Activated CD4-positive, CD25-positive, alpha-beta regulatory T cell treated with anti-CD3 and anti-CD28 coated beads, Interleukin-2, amount 50 U/mL, for 24 hours (primary cell): ENCODE data around the gene GSE1.

Experiments used
- ATAC-seq, 2 donors: fragments of 150-1000 bp; cut with Tn5 transposase; one replicate each; pipeline ENCODE4 v1.10.0; 2021; ENCODE audit warnings: mild to moderate bottlenecking in 1 of 2, moderate library complexity in 1 of 2

GSE1 gene

DNA sequence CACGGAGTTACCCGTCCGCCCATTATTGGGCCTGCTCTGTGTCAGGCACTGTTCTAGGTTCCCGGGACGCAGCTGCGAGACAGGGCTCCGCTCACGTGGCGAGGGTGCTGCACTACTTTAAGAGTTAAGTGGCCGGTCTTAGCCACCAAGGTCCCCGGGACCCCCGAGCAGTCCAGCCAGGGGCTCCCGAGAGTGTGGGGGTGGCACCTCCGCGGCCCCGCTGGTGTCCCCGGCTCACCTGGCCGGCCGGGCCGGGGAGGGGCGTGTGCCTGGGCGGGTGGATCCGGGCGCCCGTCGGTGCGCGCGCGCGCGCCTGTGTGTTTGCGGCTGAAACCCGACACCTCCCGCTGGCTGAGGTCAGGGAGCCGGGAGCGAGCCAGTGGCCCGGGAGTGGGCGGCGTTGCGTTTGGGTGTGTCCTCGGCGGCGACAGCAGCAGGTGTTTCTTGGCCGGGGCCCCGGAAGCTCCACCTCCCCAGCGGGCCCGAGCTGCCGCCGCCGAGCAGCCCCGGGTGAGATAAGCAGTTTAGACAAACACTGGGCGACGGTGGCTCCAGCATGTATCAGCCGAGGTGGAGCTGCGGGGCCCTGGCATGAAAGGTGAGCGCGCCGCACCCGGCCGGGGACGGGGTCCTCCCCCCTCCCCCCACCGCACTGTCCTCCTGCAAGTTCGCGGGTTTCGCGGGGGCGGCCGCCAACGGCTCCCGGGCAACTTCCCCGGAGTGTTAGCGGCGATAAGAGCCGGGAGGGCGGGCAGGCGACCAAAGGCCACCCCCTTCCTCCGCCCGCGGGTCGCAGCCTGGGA, at the start of gene GSE1:
TSS of gene GSE1 (plus strand) at position 522 of the 803 bp plus-strand sequence. CDS start at position 592, 70 bp downstream.
- peak in 1 of 2 donors; percentile 12 for ATAC-seq

DNA sequence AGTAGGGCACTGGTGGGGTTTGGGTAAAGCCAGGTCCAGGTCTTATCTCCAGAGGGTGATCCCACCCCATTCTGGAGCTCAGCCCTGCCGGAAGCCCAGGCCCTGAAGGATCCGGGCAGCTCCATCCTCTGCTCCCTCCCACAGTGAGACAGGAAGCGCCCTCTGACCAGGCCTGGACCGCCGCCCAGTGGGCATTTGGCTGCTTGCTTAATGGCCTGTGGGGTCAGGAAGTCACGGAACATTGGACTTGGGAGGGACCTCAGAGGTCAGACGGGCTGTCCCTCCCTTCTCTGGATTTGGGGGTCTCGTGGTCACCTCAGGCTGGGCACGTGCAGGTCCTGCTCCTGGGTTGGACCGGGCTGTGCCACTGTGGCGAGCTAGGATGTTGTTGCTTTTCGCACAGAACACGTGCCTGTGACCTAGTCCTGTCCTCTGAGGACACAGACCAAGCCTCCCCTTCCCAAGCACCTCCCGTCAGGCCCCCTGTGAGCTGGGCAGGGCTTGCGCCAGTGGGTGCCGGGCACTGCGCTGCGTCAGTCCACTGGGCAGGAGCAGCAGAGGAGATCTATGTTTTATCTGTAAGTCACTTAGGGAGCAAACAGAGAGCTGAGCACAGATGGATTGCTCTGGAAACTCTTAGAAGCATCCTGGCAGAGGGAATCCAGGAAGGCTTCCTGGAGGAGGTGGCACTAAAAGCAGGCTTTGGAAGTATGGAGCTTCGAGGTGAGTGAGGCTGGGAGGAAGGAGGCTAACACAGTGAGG, 49.4 kb upstream of the GSE1 start:
- ATAC-seq = no peak

DNA sequence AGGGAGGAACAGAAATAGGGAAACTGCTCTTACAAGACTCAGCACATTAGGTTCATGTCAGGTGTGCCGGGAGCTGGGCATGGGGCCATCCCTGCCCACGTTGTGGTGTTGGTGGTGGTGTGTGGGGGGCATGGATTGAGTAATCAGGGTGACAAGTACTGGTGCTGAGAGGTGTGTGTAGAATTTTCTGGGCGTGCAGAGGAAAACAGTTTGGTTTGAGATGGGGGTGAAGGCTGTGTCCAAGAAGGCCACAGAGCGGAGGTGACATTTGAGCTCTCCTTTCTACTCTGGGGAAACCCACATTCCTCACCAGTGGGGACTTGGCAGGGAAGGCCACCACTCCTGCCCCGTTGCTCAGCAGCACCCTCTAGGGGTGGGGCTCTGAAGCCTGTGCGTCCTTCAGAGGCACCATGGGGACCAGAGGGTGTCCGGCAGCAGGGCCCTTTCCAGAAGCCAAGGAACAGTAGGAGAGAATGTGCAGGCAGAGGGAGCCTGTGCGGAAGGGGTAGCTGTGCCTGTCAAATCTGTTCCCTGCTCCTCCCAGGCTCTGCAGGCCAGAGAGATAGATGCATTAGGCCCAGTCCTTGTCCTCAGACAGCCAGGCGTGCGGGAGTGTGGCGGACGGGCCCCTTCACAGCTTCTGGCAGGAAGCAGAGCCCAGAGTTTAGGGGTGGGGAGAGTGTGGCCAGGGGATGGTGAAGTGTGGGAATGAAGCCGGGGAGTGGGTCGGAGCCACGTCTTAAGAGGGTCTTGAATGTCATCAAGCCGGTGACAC, 48.7 kb upstream of the GSE1 start:
- peak; percentile 35 to 51 for ATAC-seq

DNA sequence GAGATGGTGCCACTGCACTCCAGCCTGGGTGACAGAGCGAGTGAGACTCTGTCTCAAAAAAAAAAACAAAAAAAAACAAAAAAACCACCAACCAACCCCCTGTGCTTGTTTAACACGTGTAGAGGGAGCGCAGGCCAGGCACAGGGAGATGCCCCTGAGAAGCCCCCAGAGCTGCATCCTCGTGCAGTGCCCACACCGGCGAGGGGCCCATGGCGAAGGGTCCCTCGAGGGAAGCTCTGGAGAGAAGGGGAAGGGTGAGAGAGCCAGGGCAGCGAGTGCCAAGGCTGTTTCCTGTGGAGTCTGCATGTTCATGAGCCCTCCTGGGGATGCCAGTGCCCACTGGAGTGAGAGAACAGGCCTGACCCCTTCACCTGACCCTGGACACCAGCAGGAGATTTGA, 47.8 kb upstream of the GSE1 start:
- no peak for ATAC-seq

DNA sequence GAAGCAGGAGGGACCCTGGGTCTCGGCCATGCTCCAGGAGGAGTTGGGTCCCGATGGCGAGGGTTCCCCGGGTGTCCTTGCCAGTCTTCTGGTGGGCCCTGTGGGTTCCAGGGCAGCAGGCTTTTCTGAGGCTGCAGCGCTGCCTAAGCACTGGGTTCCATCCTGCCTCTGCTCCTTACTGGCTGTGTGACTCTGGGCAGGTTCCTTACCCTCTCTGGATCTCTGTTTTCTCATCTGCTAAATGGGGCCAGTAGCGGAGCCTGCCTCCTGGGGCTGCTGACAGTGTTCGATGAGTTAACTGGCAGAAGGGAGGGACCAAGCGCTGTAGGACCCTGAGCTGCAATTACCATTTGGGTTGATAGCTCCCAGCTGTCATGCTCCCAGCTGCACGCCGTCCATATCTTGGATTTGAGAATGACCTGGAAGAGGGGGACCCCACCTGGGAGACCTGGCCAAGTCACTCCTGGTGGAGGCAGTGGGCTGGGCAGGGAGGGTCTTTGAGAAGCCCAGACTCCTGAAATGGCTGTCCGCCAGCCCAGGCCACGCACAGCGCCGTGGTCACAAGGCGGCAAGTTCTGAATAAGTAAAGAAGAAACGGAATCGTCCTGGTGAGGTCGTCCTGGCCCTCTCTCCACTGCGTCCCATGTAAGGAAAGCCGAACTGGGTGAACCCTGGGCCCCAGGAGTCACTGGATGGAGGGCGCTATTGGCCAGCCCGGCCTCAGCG, 47.2 kb upstream of the GSE1 start:
- no peak for ATAC-seq

DNA sequence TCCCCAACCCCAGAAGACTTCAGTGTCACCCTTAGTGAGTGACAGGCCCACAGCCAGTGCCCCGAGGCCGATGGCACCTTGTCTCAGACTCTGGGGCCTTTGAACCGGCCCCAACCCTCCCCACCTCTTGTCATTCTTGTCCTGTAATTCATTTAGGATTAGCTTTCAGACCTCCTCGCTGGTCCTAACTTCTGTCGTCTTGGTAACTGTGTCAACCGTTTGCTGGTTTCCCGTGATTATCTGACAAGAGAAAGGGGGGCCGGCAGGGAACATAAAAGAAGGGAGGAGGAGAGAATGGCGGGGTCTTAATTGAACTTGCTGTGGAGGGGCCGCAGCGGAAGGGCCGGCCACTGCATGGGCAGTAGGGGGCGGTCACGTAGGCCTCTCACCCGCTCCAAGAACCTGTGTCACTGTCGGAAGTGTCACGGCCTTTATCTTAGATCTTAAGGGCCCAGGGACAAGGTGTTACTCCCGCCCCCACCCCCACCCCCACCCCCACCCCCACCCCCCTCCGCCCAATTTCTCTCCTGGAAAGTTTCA, 46.5 kb upstream of the GSE1 start:
- no peak for ATAC-seq

DNA sequence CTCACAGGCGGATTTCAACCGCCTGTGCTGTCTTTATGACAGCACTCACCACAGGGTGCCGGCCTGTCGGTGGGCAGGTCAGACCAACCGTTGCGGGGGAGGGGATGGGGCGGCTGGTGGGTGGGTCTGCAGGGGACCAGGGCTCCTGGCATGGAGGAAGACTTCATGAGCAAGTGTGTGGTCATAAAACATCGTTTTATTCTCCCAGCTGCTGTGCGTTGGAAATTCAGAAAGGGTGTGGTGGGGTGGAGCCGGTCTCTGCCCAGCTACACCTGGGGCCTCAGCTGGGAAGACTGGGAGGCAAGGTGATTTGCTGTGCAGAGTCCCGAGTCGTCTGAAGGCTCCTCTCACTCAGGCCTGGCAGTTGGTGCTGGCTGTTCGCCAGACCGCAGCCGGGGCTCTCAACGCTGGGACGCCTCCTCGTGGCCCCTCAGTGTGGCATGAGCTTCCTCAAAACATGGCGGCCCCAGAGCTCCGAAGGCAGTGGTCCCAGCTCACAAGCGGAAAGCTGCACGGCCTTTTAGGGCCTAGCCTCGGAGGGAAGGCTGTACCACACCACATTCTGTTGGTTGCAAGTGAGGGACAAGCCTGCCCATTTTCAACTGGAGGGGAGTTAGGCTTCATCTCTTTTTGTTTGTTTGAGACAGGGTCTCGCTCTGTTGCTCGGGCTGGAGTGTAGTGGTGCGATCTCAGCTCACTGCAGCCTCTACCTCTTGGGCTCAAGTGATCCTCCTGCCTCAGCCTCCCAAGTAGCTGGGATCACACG, 45.8 kb upstream of the GSE1 start:
- ATAC-seq = no peak

DNA sequence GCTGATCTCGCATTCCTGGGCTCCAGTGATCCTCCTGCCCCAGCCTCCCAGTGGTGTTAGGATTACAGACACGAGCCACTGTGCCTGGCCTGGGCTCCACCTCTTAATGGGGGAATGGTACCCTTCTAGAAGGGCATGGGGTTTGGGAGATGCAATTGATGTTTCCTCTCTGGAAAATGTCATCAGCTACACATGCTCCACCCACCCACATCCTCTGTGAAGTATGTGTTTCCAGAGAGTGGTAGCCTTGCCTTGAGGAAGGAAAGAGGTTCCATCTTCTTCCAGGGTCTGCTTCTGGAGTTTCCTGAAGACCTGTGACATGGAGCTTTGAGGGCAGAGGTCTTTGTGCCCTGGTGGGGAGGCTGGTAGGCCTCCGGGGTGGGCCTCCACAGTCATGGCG, 45.2 kb upstream of the GSE1 start:
- no peak for ATAC-seq

DNA sequence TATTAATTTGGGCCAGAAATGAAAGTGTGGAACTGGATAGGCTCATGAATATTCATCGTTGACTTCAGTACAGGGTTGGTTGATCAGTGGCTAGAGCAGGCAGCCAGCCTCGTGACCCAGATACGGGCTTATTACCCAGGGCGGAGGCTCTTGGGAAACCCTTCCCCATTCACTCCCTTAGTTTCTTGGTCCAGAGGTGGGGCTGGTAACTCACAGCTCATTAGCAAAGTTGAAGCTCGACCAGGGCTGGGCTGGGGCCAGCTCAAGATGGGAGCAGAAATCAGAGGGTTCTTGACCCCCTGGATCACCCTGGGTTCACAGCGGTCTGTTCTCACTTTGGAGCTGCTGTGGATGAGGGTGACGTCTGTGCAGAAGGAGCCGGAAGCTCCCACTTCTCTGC, 44.6 kb upstream of the GSE1 start:
- ATAC-seq = no peak

DNA sequence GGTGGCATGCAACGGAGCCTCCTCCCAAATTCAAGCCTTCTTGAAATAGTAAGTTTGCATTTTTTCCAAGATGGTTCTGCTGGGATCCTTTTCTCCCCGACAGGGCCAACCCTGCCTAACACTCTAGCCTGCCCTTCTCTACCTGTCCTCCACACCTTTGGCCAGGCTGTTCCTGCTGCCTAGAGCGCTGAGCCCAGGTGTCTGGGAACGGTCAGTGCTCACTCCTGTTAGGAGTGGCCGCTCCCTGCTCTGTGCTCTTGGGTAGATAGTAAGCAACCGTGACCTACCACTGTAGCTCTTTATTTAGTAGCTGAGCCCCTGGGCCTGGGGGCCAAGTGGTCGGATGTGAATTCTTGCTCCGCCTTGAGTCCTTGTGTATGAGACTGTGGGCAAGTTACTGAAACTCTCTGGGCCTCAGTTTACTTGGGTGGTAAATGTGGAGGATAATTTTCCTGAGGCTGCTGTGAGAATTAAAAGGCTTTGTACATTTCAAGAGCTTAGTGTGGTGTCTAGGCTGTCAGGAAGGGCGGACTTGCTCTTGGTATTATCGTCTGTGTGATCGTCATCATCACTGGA, 44.0 kb upstream of the GSE1 start:
- no peak for ATAC-seq

DNA sequence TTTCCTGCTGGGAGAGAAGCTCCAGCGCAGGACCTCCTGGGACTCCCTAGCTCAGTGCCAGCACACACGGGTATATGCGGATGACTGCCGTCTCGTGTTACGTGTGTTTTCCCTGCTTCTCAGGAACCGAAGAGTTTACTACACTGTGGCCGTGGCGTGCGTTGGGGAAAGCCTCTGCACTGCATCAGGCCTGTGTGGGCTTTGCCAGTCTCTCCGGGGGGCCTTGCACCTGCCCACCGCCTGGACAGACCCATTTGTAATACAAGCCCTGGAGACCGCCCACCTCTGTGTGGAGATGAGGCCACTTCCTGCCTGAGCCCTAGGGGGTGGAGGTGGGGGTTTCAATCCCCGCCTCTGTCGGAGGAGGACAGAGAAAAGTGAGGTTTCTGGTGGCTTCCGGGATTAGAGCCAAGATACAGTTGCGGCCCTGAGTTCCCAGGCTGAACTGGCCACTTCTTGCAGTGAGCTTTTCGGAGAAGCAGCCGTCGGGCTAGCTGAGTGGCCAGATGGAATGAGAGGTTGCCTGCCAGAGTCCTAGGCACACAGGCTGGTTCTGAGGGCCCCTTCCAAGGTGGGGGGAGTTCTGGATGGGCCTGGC, 43.4 kb upstream of the GSE1 start:
- peak; percentile 37 to 57 for ATAC-seq

DNA sequence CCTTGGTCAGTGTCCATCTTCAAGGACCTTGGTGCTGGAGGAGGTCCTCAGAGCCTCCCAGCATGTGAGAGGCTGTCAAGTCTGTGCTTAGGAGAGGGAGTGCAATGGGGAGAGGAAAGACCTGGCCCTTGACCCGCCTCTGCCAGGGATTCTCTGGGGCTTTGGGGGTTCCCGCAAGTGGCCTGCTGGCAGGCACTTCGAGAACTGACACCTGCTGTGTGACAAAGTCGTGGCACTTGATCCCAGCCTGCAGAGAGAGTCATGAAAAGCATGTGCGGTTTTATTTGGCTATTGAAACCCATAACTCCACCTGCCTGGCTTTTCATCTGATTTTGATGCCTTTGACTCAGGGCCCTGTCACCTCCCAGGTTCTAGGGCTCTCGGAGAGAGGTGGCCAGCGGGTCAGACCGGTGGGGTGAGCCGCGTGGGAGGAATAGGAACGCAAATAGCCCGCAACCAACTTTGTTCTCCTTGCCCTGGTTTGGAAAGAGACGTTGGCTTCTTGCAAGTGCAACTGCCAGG, 42.8 kb upstream of the GSE1 start:
- ATAC-seq = peak; percentile 36 to 57

DNA sequence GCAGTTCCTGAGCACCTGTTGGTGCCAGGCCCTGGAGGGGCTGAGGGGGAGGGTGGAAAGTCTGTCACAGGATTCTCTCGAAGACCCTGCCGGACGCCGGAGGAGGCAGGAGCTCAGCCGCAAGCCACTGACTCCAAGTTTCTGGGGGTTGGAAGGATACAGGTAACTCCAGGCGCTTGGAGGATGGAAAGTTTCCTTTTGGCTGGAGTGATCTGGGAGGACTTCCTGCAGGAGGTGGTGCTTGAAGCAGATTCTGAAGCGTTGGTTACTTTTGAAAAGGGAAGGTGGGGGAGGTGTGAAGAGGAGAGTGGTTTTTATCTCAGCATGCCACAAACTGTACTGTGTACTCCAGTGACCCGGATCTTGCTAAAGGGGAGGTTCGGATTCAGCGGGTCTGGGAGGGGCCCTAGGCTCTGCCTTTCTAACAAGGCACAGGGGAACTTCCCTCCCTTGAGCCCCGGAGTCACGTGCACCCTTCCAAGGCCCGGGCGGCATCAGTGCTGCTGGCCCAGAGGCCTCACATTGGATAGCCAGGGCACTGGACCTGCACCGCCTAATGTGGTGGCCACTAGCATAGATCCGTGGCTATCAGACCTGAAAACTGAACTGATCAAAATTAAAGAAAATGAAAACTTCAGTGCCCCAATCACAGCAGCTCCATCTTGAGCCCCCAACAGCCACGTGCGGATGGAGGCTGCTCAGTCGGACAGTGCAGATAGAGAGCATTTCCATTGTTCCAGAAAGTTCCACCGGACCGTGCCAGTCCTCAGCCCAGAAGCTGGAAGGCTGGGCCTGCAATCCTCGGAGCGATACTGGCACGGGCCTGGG, 42.2 kb upstream of the GSE1 start:
- ATAC-seq = peak in 1 of 2 donors; percentile 35

DNA sequence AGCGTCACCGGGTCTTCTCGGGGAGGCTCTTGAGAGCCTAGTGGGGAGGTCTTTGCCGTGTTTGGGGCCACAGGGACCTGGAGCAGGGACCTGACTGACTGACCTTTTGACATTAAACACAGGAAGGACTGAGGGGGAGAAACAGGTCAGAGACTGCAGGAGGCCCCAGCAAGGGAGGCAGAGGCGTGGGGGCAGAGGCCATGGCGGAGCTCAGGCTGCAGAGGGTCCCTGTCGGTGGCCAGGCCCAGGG, 41.6 kb upstream of the GSE1 start:
- ATAC-seq = no peak

DNA sequence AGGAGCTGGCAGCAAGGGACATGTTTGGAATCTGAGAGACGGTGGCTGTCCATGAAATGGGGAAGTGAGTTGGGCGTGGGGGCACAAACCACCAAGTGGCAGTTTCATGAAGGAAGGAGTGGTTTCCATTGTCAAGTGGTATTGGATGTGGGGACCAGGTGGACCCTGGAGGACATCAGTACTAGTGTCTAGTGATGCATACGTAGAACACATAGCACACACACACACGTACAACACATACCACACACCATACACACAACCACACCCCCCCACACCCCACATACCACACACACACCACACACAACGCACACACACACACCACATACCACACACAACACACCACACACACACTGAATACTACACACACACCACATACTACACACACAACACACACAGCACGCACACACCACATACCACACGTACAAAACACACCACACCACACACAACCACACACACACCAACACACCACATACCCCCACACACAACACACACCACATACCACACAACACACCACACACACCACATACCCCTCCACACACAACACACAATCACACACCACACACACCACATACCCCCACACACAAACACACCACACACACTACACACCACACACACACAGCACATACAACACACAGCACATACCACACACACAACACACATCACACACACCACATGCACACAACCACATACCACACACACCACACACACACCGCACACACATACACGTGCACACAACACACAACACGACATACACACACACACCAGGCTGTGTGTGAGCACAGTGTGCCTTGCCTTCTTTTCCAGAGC, 41.1 kb upstream of the GSE1 start:
- no peak for ATAC-seq

DNA sequence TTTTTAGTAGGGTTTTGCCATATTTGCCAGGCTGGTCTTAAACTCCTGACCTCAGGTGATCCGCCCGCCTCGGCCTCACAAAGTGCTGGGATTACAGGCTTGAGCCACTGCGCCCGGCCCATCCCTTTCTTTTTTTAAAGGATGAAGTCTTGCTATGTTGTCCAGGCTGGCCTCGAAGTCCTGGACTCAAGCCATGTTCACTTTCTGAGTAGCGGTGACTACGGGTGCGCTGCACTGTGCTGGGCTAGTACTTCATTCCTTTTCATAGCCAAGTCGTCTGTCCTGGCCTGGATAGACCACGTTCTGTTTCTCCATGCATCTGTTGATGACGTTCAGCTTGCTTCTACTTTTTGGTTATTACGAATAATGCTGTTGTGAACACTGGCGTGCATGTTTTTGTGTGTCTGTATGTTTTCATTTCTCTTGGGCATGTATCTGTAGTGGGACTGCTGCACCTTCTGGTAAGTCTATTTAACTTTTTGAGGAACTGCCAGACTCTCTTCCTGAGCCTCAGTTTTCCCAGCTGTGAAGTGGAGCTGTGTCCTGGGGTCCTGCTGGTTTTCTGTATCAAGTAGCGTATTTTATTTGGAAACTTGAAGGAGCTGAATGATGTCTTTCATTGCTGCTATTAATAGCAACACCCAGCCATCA, 40.0 kb upstream of the GSE1 start:
- no peak for ATAC-seq

DNA sequence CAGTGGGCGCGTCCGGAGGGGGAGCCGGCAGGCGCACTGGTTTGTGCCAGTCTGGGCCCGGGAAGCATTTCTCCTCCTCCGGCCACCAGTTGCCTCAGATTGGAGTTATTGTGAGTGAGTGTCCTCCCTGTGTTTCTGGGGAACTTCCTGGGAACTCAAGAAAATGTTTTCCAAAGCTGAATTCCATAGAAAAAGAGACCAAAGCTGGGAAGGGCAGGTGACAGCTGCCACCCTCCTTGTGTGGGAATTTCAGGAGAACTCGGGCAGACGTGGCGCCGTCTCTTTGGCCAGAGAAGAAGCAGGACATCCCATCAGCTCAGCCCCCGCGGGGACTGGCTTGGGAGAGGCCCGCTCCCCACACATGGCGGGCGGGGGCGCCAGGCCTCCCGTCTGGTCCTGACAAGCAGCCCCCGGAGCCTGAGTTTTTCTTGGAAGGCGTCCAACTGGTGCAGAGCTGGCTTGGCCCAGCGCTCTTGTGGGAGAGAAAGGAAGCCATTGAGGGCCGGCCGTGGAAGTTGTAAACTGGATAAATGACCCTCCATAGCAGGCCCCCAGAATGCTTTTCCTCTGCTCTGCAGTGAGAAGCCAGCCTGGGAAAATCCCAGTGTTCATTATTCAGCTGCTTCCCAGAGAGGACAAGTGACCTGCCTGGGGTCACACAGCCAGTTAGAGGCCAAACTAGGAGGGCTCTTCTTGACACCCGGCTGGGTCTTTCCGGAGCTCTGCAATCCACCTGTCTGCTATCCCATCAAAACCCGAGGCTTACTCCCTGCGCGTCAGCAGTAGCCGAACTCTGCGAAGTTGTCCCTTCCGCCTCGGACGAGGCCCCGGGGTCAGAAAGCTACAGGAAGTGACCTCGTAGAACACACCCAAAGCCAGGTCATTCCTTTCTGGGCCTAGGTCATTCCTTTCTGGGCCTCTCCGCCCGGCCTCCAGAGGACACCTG, 39.2 kb upstream of the GSE1 start:
- ATAC-seq = no peak
